Measurements from ENCODE around the gene GRB10. TPM values are rescaled to one million over a fixed set of nuclear protein-coding genes. Genes with fewer than 3 reads are reported as not detected.

GRB10 gene
- total and polyA plus RNA-seq, 4 donors: 10.7 to 53.1 (median 17.5) TPM

GRCh38 chr7:50607524-50608125 is 175.1 kb downstream of the GRB10 start (continued):
- TF ChIP-seq CTCF (IDR thresholded peaks at IDR 0.05; ENCODE audit: low read depth, low read length, missing input control) (no peak), FOXA1 (IDR thresholded peaks at IDR 0.05) (no peak)

GRCh38 chr7:50605059-50605458 is 177.6 kb downstream of the GRB10 start:
- Histone ChIP-seq H3K36me3 (ENCODE audit: control insufficient read depth in 4 of 4, insufficient read depth in 3 of 4, low read depth in 1 of 4, low read length in 3 of 4) (peaks cover 0 to 45% (median 29%) of the 10 kb centered on the region in 4 donors), H3K9ac (ENCODE audit: low read depth in 1 of 2, low read length in 2 of 2) (no peak overlapping the region), H3K9me3 (ENCODE audit: control insufficient read depth in 4 of 4, low read length in 3 of 4) (no peaks in the 10 kb centered on the region), H3K4me1 (ENCODE audit: control insufficient read depth in 4 of 4, insufficient read depth in 4 of 4, low read length in 3 of 4) (peaks cover 2 to 13% (median 10%) of the 10 kb centered on the region in 4 donors), H3K27ac (ENCODE audit: low read depth in 1 of 2, low read length in 2 of 2) (no peak overlapping the region), H3K27me3 (ENCODE audit: control insufficient read depth in 4 of 4, insufficient read depth in 4 of 4, low read length in 3 of 4) (no peaks in the 10 kb centered on the region), H3K4me3 (ENCODE audit: low read depth in 1 of 3, low read length in 3 of 3) (no peak overlapping the region)
- 96% methylated on average over 13 of the region's 13 CpGs for WGBS
- DNase-seq (ENCODE audit: low spot score): no peak
- TF ChIP-seq NR2F2 (IDR thresholded peaks at IDR 0.05): no peak
- TF ChIP-seq, protein P1, sequence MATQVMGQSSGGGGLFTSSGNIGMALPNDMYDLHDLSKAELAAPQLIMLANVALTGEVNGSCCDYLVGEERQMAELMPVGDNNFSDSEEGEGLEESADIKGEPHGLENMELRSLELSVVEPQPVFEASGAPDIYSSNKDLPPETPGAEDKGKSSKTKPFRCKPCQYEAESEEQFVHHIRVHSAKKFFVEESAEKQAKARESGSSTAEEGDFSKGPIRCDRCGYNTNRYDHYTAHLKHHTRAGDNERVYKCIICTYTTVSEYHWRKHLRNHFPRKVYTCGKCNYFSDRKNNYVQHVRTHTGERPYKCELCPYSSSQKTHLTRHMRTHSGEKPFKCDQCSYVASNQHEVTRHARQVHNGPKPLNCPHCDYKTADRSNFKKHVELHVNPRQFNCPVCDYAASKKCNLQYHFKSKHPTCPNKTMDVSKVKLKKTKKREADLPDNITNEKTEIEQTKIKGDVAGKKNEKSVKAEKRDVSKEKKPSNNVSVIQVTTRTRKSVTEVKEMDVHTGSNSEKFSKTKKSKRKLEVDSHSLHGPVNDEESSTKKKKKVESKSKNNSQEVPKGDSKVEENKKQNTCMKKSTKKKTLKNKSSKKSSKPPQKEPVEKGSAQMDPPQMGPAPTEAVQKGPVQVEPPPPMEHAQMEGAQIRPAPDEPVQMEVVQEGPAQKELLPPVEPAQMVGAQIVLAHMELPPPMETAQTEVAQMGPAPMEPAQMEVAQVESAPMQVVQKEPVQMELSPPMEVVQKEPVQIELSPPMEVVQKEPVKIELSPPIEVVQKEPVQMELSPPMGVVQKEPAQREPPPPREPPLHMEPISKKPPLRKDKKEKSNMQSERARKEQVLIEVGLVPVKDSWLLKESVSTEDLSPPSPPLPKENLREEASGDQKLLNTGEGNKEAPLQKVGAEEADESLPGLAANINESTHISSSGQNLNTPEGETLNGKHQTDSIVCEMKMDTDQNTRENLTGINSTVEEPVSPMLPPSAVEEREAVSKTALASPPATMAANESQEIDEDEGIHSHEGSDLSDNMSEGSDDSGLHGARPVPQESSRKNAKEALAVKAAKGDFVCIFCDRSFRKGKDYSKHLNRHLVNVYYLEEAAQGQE (IDR thresholded peaks at IDR 0.05): no peak
- no peak for TF ChIP-seq EGR1 (IDR thresholded peaks at IDR 0.05; ENCODE audit: low read depth in 2 of 2)
- TF ChIP-seq RAD21 (IDR thresholded peaks at IDR 0.05): no peak
- TF ChIP-seq FOXA2 (IDR thresholded peaks at IDR 0.05): no peak
- TF ChIP-seq GABPA (IDR thresholded peaks at IDR 0.05 in 1 of 2, conservative IDR thresholded peaks at IDR 0.05 in 1 of 2): no peak
- no peak for TF ChIP-seq CTCF (IDR thresholded peaks at IDR 0.05; ENCODE audit: low read depth, low read length, missing input control)
- no peak for TF ChIP-seq HNF4A (conservative IDR thresholded peaks at IDR 0.05)
- TF ChIP-seq YY1 (IDR thresholded peaks at IDR 0.05): no peak
- TF ChIP-seq TAF1 (conservative IDR thresholded peaks at IDR 0.05): no peak
- no peak for TF ChIP-seq SP1 (IDR thresholded peaks at IDR 0.05)
- TF ChIP-seq, protein P2, sequence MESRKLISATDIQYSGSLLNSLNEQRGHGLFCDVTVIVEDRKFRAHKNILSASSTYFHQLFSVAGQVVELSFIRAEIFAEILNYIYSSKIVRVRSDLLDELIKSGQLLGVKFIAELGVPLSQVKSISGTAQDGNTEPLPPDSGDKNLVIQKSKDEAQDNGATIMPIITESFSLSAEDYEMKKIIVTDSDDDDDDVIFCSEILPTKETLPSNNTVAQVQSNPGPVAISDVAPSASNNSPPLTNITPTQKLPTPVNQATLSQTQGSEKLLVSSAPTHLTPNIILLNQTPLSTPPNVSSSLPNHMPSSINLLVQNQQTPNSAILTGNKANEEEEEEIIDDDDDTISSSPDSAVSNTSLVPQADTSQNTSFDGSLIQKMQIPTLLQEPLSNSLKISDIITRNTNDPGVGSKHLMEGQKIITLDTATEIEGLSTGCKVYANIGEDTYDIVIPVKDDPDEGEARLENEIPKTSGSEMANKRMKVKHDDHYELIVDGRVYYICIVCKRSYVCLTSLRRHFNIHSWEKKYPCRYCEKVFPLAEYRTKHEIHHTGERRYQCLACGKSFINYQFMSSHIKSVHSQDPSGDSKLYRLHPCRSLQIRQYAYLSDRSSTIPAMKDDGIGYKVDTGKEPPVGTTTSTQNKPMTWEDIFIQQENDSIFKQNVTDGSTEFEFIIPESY (IDR thresholded peaks at IDR 0.05): no peak
- TF ChIP-seq JUND (IDR thresholded peaks at IDR 0.05): no peak
- no peak for TF ChIP-seq FOXA1 (IDR thresholded peaks at IDR 0.05)
- TF ChIP-seq, protein P3, sequence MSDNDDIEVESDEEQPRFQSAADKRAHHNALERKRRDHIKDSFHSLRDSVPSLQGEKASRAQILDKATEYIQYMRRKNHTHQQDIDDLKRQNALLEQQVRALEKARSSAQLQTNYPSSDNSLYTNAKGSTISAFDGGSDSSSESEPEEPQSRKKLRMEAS (IDR thresholded peaks at IDR 0.05): no peak
- TF ChIP-seq RXRA (IDR thresholded peaks at IDR 0.05): no peak
- TF ChIP-seq HNF4G (IDR thresholded peaks at IDR 0.05): no peak
